ENCODE measurements around the gene MAOB. TPM values are rescaled to one million over a fixed set of nuclear protein-coding genes. Genes with fewer than 3 reads are reported as not detected.

MAOB gene
- total RNA-seq, 6 experiments from 2014 or later: 70.0 to 253 (median 122) TPM

DNA sequence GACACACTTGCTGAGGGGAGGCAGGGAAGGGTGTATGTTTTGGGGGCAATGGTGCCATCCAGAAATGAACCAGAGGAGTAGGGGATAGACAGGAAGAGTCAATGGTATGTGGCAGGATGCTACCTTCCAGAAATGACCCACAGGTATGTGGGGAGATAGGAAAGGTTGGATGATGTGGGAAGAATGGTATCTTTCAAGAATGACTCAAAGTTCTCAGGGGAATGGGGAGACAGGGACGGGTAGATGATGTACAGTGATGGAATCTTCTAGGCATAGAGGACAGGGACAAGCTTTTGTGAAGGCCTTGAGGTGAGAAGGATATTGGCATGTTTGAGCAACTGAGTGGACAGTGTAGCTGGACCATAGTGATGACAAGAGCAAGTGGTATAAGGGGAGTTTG is 161.3 kb downstream of the MAOB start:
- Histone ChIP-seq H3K4me3 (no peak overlapping the region), H3K36me3 (peaks cover 0 to 2% (median 0%) of the 10 kb centered on the region in 4 donors), H3K9me3 (peaks cover 0 to 4% (median 0%) of the 10 kb centered on the region in 4 donors), H3K27ac (no peak overlapping the region), H3K27me3 (no peaks in the 10 kb centered on the region), H3K4me1 (peaks cover 0 to 8% (median 0%) of the 10 kb centered on the region in 4 donors)
- intact Hi-C loops (cut with DNase I): no loop called here
- WGBS (ENCODE audit: insufficient coverage, low coverage, low lambda C conversion rate, missing lambda C conversion rate): 65% methylated on average over 1 of the region's 1 CpG
- DNase-seq (no peak), ATAC-seq (no peak)
- TF ChIP-seq, protein P1, sequence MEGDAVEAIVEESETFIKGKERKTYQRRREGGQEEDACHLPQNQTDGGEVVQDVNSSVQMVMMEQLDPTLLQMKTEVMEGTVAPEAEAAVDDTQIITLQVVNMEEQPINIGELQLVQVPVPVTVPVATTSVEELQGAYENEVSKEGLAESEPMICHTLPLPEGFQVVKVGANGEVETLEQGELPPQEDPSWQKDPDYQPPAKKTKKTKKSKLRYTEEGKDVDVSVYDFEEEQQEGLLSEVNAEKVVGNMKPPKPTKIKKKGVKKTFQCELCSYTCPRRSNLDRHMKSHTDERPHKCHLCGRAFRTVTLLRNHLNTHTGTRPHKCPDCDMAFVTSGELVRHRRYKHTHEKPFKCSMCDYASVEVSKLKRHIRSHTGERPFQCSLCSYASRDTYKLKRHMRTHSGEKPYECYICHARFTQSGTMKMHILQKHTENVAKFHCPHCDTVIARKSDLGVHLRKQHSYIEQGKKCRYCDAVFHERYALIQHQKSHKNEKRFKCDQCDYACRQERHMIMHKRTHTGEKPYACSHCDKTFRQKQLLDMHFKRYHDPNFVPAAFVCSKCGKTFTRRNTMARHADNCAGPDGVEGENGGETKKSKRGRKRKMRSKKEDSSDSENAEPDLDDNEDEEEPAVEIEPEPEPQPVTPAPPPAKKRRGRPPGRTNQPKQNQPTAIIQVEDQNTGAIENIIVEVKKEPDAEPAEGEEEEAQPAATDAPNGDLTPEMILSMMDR (IDR thresholded peaks at IDR 0.05): no peak
- no peak for TF ChIP-seq POLR2A (IDR thresholded peaks at IDR 0.05)

DNA sequence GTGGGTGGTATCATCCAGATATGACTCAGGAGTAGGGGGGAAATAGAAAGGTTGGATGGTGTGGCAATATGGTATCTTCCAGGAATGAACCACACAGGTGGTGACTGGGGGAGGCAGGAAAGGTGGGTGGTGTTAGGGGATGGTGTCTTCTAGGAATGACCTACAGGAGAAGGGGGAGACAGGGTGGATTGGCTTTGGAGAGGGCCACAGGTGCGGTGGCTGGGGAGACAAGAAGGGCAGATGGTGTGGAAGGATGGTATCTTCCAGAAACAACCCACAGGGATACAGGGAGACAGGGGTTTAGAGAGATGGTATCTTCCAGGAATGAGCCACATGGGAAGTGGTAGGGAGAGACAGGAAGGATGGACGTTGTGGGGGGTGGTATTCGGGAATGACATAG is 162.2 kb downstream of the MAOB start:
- Histone ChIP-seq H3K27ac (no peak overlapping the region), H3K4me3 (no peak overlapping the region), H3K27me3 (no peaks in the 10 kb centered on the region), H3K36me3 (peaks cover 0 to 2% (median 0%) of the 10 kb centered on the region in 4 donors), H3K9me3 (peaks cover 0 to 4% (median 0%) of the 10 kb centered on the region in 4 donors), H3K4me1 (peaks cover 0 to 3% (median 0%) of the 10 kb centered on the region in 4 donors)
- DNase-seq: no peak
- 48% methylated on average over 3 of the region's 3 CpGs for WGBS (ENCODE audit: insufficient coverage, low coverage, low lambda C conversion rate, missing lambda C conversion rate)
- no peak for ATAC-seq
- intact Hi-C loops (cut with DNase I): no loop called here
- TF ChIP-seq, protein P1 (IDR thresholded peaks at IDR 0.05): no peak
- TF ChIP-seq POLR2A (IDR thresholded peaks at IDR 0.05): no peak

DNA sequence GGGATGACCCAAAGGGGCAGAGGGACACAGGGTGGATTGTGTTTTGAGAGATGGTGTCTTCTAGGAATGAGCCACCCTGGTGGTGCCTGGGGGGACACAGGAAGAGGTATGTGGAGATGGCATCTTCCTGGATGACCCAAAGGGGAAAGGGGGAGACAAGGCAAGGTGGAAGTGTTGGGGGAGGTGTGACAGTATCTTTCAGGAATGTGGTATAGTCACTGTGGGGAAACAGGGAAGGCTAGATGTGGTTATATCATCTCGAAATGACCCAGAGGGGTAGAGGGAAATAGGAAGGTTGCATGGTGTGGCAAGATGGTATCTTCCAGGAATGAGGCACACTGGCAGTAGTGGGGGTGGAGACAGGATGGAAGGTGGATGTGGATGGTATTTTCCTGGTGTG is 163.3 kb downstream of the MAOB start:
- no peak for TF ChIP-seq POLR2A (IDR thresholded peaks at IDR 0.05)
- TF ChIP-seq, protein P1 (IDR thresholded peaks at IDR 0.05): no peak
- peaks cover 0 to 2% (median 0%) of the 10 kb centered on the region in 4 donors for H3K36me3 ChIP-seq
- H3K4me1 ChIP-seq: no peaks in the 10 kb centered on the region
- H3K27ac ChIP-seq: no peak overlapping the region
- H3K27me3 ChIP-seq: no peaks in the 10 kb centered on the region
- no peak overlapping the region for H3K4me3 ChIP-seq
- ATAC-seq (no peak), DNase-seq (no peak)
- peaks cover 0 to 4% (median 0%) of the 10 kb centered on the region in 4 donors for H3K9me3 ChIP-seq
- intact Hi-C loops (cut with DNase I): no loop called here
- 63% methylated on average over 1 of the region's 1 CpG for WGBS (ENCODE audit: insufficient coverage, low coverage, low lambda C conversion rate, missing lambda C conversion rate)

DNA sequence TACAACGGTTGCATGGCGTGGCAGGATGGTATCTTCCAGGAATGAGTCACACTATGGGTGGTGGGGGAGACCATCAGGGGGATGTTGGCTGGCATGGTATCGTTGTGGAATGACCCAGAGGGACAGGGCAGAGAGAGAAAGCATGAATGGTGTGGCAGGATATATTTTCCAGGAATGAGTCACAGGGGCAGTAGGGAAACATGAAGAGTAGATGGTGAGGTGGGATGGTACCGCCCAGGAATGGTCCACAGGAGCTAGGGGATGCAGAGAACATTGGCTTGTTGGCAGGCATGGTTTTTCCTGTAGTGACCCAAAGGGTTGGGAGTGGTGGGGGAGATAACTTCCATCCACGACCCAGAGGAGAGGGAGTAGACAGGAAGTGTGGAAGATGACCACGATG is 163.7 kb downstream of the MAOB start:
- ATAC-seq (no peak), DNase-seq (no peak)
- intact Hi-C loops (cut with DNase I): no loop called here
- TF ChIP-seq, protein P1 (IDR thresholded peaks at IDR 0.05): no peak
- no peak for TF ChIP-seq POLR2A (IDR thresholded peaks at IDR 0.05)
- Histone ChIP-seq H3K4me3 (no peak overlapping the region), H3K27ac (no peak overlapping the region), H3K27me3 (no peaks in the 10 kb centered on the region), H3K4me1 (no peaks in the 10 kb centered on the region), H3K36me3 (peaks cover 0 to 2% (median 0%) of the 10 kb centered on the region in 4 donors), H3K9me3 (peaks cover 0 to 4% (median 0%) of the 10 kb centered on the region in 4 donors)
- 73% methylated on average over 6 of the region's 6 CpGs for WGBS (ENCODE audit: insufficient coverage, low coverage, low lambda C conversion rate, missing lambda C conversion rate)

DNA sequence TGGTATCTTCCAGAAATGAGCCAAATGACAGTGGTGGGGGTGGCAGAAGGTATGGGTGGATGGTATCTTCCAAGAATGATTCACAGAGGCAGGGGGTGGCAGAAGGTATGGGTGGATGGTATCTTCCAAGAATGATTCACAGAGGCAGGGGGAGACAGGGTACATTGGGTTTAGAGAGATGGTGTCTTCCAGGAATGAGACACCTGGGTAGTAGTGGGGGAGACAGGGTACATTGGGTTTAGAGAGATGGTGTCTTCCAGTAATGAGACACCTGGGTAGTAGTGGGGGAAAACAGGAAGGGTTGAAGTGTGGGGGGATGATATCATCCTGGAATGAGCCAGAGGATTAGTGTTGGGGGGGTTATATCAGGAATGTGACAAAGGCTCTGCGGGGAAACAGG is 164.2 kb downstream of the MAOB start:
- Histone ChIP-seq H3K27ac (no peak overlapping the region), H3K4me1 (no peaks in the 10 kb centered on the region)
- WGBS (ENCODE audit: insufficient coverage, low coverage, low lambda C conversion rate, missing lambda C conversion rate): 83% methylated on average over 1 of the region's 1 CpG

More for the DNA sequence above, 164.2 kb downstream of the MAOB start:
- Histone ChIP-seq H3K27me3 (no peaks in the 10 kb centered on the region), H3K36me3 (peaks cover 0 to 2% (median 0%) of the 10 kb centered on the region in 4 donors), H3K4me3 (no peak overlapping the region), H3K9me3 (peaks cover 0 to 4% (median 0%) of the 10 kb centered on the region in 4 donors)
- intact Hi-C loops (cut with DNase I): no loop called here
- ATAC-seq (no peak), DNase-seq (no peak)
- TF ChIP-seq, protein P1 (IDR thresholded peaks at IDR 0.05): no peak
- no peak for TF ChIP-seq POLR2A (IDR thresholded peaks at IDR 0.05)
